Transverse colon (tissue), 4 donors: ENCODE measurements around the gene SYNE1.

Source experiments
- CTCF ChIP-seq, 5 experiments: fragments of 200-600 bp in 3 of 5; fragments of 450-650 bp in 2 of 5; sonication (generic) in 3 of 5; IDR thresholded peaks; 1 replicate in 2 of 5; 2 replicates in 3 of 5; pipeline ENCODE4 v1.5.1; 2016 to 2017; ENCODE audit warnings: antibody characterized with exemption in 5 of 5, inconsistent platforms in 3 of 5, mild to moderate bottlenecking in 2 of 5, moderate library complexity in 1 of 5
- POLR2A ChIP-seq: fragments of 450-650 bp; IDR thresholded peaks from one replicate; pipeline ENCODE4 v1.6.1; 2016; ENCODE audit warnings: antibody characterized with exemption, mild to moderate bottlenecking, moderate library complexity
- POLR2AphosphoS5 ChIP-seq, 3 donors: sonication (generic); formaldehyde crosslinking; IDR thresholded peaks; one replicate each; pipeline ENCODE4 v1.6.1; 2016; ENCODE audit warnings: antibody characterized with exemption in 3 of 3

GRCh38 chr6:152636609-152637295 is 410 bp downstream of the SYNE1 start:
- TF ChIP-seq CTCF (IDR thresholded peaks at IDR 0.05) (no peak), POLR2A (no peak), POLR2AphosphoS5 (IDR thresholded peaks at IDR 0.05) (no peak)
